Body of pancreas (tissue), 4 donors: Measurements from ENCODE around the gene KYNU. TPM values are rescaled to one million over a fixed set of nuclear protein-coding genes. Genes with fewer than 3 reads are reported as not detected.
"Not testable (repeated sequence)": the region's sequence is repeated elsewhere in the genome, so short reads cannot be mapped to it uniquely, and the experiment has no call there.

Experiments used
- ATAC-seq: fragments of 150-250 bp; one replicate; pipeline ENCODE4 v1.9.1; 2016
- DNase-seq, 4 donors: peaks; one replicate each; pipeline ENCODE4 v3.0.0-alpha.2; 2019
- H3K27ac ChIP-seq, 4 donors: fragments of 200-600 bp; sonication (generic); 1 replicate in 3 of 4; 2 replicates in 1 of 4; pipeline versions ENCODE4 v1.5.1 to v1.6.1; 2016 to 2019; ENCODE audit warnings: mild to moderate bottlenecking in 1 of 4, mixed read lengths in 1 of 4, moderate library complexity in 1 of 4
- H3K27me3 ChIP-seq, 2 donors: fragments of 200-600 bp; sonication (generic); one replicate each; pipeline ENCODE4 v1.6.0; 2016; ENCODE audit warnings: mild to moderate bottlenecking in 1 of 2
- H3K36me3 ChIP-seq, 2 donors: fragments of 200-600 bp; sonication (generic); replicated peaks in 1 of 2; 2 replicates each; pipeline ENCODE4 v1.5.1; 2016; ENCODE audit warnings: low read depth in 2 of 2; ENCODE audit not compliant: insufficient read depth in 1 of 2
- H3K4me1 ChIP-seq: fragments of 200-600 bp; sonication (generic); one replicate; pipeline ENCODE4 v1.6.0; 2016
- H3K4me3 ChIP-seq, 2 donors: fragments of 200-600 bp; sonication (generic); 1 replicate in 1 of 2; 2 replicates in 1 of 2; pipeline ENCODE4 v1.5.1; 2016 to 2019
- H3K9me3 ChIP-seq, 3 donors: fragments of 200-600 bp; sonication (generic); 1 replicate in 2 of 3; 2 replicates in 1 of 3; pipeline ENCODE4 v1.5.1; 2016
- CTCF ChIP-seq, 7 experiments: fragments of 450-650 bp in 4 of 7; fragments of 200-600 bp in 3 of 7; sonication (generic) in 3 of 7; IDR thresholded peaks; one replicate each; pipeline ENCODE4 v1.5.1; 2016 to 2019; ENCODE audit warnings: antibody characterized with exemption in 7 of 7
- POLR2A ChIP-seq, 3 donors: fragments of 450-650 bp; IDR thresholded peaks; one replicate each; pipeline ENCODE4 v1.6.1; 2016; ENCODE audit warnings: antibody characterized with exemption in 3 of 3, mild to moderate bottlenecking in 2 of 3
- WGBS, 2 donors: methylation state at CpG; one replicate each; pipeline ENCODE4 v1.1.5; 2017; 5-methylcytosine and 5-hydroxymethylcytosine counted together
- intact Hi-C: fragments of 100-400 bp; cut with DNase I; formaldehyde crosslinking; loops from one replicate; pipeline ENCODE4 v1.15.1; 2023
- total RNA-seq, 2 donors: library from RNA; depleted of rRNA; stranded (reverse); fragments of >200 nt; gene quantifications; one replicate each; pipeline ENCODE4 v1.1.0, GENCODE V29; 2016

KYNU gene
- total RNA-seq, 2 donors from 2014 or later: 0.33 to 0.78 TPM

GRCh38 chr2:142883526-142883925 lies 6.1 kb downstream of the KYNU start:
- Histone ChIP-seq H3K9me3 (no peaks in the 10 kb centered on the region), H3K27ac (no peak overlapping the region), H3K36me3 (no peaks in the 10 kb centered on the region), H3K4me3 (no peak overlapping the region), H3K4me1 (no peaks in the 10 kb centered on the region), H3K27me3 (no peaks in the 10 kb centered on the region)
- no peak for TF ChIP-seq POLR2A (IDR thresholded peaks at IDR 0.05)
- intact Hi-C loops: no loop called here
- ATAC-seq: no peak
- DNase-seq: no peak

GRCh38 chr2:142885543-142885942 lies 8.1 kb downstream of the KYNU start:
- Histone ChIP-seq H3K4me3 (no peak overlapping the region), H3K27ac (no peak overlapping the region), H3K36me3 (no peaks in the 10 kb centered on the region), H3K9me3 (no peaks in the 10 kb centered on the region), H3K27me3 (no peaks in the 10 kb centered on the region), H3K4me1 (no peaks in the 10 kb centered on the region)
- no peak for TF ChIP-seq POLR2A (IDR thresholded peaks at IDR 0.05)
- TF ChIP-seq CTCF (IDR thresholded peaks at IDR 0.05): no peak
- DNase-seq (no peak), ATAC-seq (no peak)
- intact Hi-C loops: no loop called here

GRCh38 chr2:142892715-142893114 lies 15.3 kb downstream of the KYNU start:
- WGBS, 2 donors: 23 to 53% methylated on average over 2 of the region's 2 CpGs
- TF ChIP-seq POLR2A (IDR thresholded peaks at IDR 0.05) (no peak), CTCF (IDR thresholded peaks at IDR 0.05) (no peak)
- no peaks in the 10 kb centered on the region for H3K27me3 ChIP-seq

GRCh38 chr2:142893241-142893640 lies 15.8 kb downstream of the KYNU start:
- intact Hi-C loops: no loop called here
- DNase-seq: no peak
- 68 to 71% methylated on average over 2 of the region's 2 CpGs for WGBS, 2 donors

More at GRCh38 chr2:142892715-142893114, 15.3 kb downstream of the KYNU start:
- Histone ChIP-seq H3K27ac (no peak overlapping the region), H3K4me1 (no peaks in the 10 kb centered on the region), H3K9me3 (no peaks in the 10 kb centered on the region), H3K36me3 (no peaks in the 10 kb centered on the region), H3K4me3 (no peak overlapping the region)
- no peak for DNase-seq
- intact Hi-C loops: no loop called here
- ATAC-seq: no peak

GRCh38 chr2:142897807-142898206 lies 20.3 kb downstream of the KYNU start:
- H3K27me3 ChIP-seq: no peaks in the 10 kb centered on the region
- WGBS, 2 donors: 30 to 50% methylated on average over 1 of the region's 1 CpG
- no peak for ATAC-seq

More at GRCh38 chr2:142893241-142893640, 15.8 kb downstream of the KYNU start:
- H3K4me1 ChIP-seq: no peaks in the 10 kb centered on the region
- H3K36me3 ChIP-seq: no peaks in the 10 kb centered on the region
- no peaks in the 10 kb centered on the region for H3K9me3 ChIP-seq
- H3K4me3 ChIP-seq: no peak overlapping the region
- no peak overlapping the region for H3K27ac ChIP-seq
- no peak for TF ChIP-seq CTCF (IDR thresholded peaks at IDR 0.05)
- no peak for TF ChIP-seq POLR2A (IDR thresholded peaks at IDR 0.05)
- H3K27me3 ChIP-seq: no peaks in the 10 kb centered on the region
- ATAC-seq: no peak

GRCh38 chr2:142900327-142900726 lies 22.9 kb downstream of the KYNU start:
- H3K27ac ChIP-seq, ATAC-seq, DNase-seq, H3K4me3 ChIP-seq, H3K4me1 ChIP-seq, intact Hi-C loops, H3K9me3 ChIP-seq, H3K27me3 ChIP-seq, H3K36me3 ChIP-seq: not testable (repeated sequence)
- WGBS, 2 donors: 66 to 83% methylated on average over 4 of the region's 4 CpGs

More at GRCh38 chr2:142897807-142898206, 20.3 kb downstream of the KYNU start:
- Histone ChIP-seq H3K9me3 (no peaks in the 10 kb centered on the region), H3K4me1 (no peaks in the 10 kb centered on the region), H3K27ac (no peak overlapping the region), H3K4me3 (no peak overlapping the region), H3K36me3 (no peaks in the 10 kb centered on the region)
- no peak for DNase-seq
- intact Hi-C loops: no loop called here
- TF ChIP-seq CTCF (IDR thresholded peaks at IDR 0.05) (no peak), POLR2A (IDR thresholded peaks at IDR 0.05) (no peak)
